Muscle layer of colon (tissue), 2 donors: ENCODE results near the gene PPP1R18.
"Not testable (repeated sequence)": the region's sequence is repeated elsewhere in the genome, so short reads cannot be mapped to it uniquely, and the experiment has no call there.

Source experiments
- H3K27ac ChIP-seq: one replicate; pipeline ENCODE4 v1.7.0; 2013; ENCODE audit warnings: low read depth, mild to moderate bottlenecking, low read length, moderate library complexity
- H3K27me3 ChIP-seq, 2 donors: one replicate each; pipeline ENCODE4 v1.7.0; 2013; ENCODE audit warnings: low read length in 2 of 2, mild to moderate bottlenecking in 2 of 2; ENCODE audit not compliant: insufficient read depth in 2 of 2, control insufficient read depth in 1 of 2
- H3K36me3 ChIP-seq: one replicate; pipeline ENCODE4 v1.7.0; 2013; ENCODE audit warnings: mild to moderate bottlenecking, low read length; ENCODE audit not compliant: insufficient read depth
- H3K4me1 ChIP-seq: one replicate; pipeline ENCODE4 v1.7.0; 2013; ENCODE audit warnings: mild to moderate bottlenecking, low read length; ENCODE audit not compliant: insufficient read depth
- H3K4me3 ChIP-seq, 2 donors: one replicate each; pipeline ENCODE4 v1.7.0; 2013; ENCODE audit warnings: low read length in 2 of 2, low read depth in 1 of 2, mild to moderate bottlenecking in 1 of 2, moderate library complexity in 1 of 2
- H3K9ac ChIP-seq: one replicate; pipeline ENCODE4 v1.7.0; 2013; ENCODE audit warnings: low read length
- H3K9me3 ChIP-seq: one replicate; pipeline ENCODE4 v1.7.0; 2013; ENCODE audit warnings: mild to moderate bottlenecking, low read length
- donor health status: abdominal sarcoma.
- donor health status: Adenocarcinoma of cecum.

The PPP1R18 gene

GRCh38 chr6:30670760-30671527 lies 15.5 kb downstream of the PPP1R18 start:
- H3K27me3 ChIP-seq = no peaks in the 10 kb centered on the region
- no peak overlapping the region for H3K9ac ChIP-seq
- no peaks in the 10 kb centered on the region for H3K9me3 ChIP-seq
- no peak overlapping the region for H3K27ac ChIP-seq
- H3K4me3 ChIP-seq = no peak overlapping the region
- H3K4me1 ChIP-seq = peaks cover 15% of the 10 kb centered on the region
- peaks cover 28% of the 10 kb centered on the region for H3K36me3 ChIP-seq

- not testable (repeated sequence) for H3K27ac ChIP-seq, H3K4me3 ChIP-seq, H3K27me3 ChIP-seq, H3K4me1 ChIP-seq, H3K9ac ChIP-seq, H3K9me3 ChIP-seq
- peaks cover 70% of the 10 kb centered on the region for H3K36me3 ChIP-seq
Measured at GRCh38 chr6:30666300-30666699, 20.1 kb downstream of the PPP1R18 start.

GRCh38 chr6:30664994-30665767 lies 21.3 kb downstream of the PPP1R18 start:
- no peaks in the 10 kb centered on the region for H3K4me1 ChIP-seq
- H3K27me3 ChIP-seq = no peaks in the 10 kb centered on the region
- H3K9me3 ChIP-seq = no peaks in the 10 kb centered on the region
- H3K36me3 ChIP-seq = peaks cover 63% of the 10 kb centered on the region
- H3K27ac ChIP-seq = no peak overlapping the region
- H3K9ac ChIP-seq = no peak overlapping the region
- no peak overlapping the region for H3K4me3 ChIP-seq

GRCh38 chr6:30657922-30658321 lies 28.5 kb downstream of the PPP1R18 start:
- H3K9ac ChIP-seq, H3K9me3 ChIP-seq, H3K4me1 ChIP-seq, H3K27me3 ChIP-seq, H3K4me3 ChIP-seq, H3K27ac ChIP-seq: not testable (repeated sequence)
- peaks cover 87% of the 10 kb centered on the region for H3K36me3 ChIP-seq

DNA sequence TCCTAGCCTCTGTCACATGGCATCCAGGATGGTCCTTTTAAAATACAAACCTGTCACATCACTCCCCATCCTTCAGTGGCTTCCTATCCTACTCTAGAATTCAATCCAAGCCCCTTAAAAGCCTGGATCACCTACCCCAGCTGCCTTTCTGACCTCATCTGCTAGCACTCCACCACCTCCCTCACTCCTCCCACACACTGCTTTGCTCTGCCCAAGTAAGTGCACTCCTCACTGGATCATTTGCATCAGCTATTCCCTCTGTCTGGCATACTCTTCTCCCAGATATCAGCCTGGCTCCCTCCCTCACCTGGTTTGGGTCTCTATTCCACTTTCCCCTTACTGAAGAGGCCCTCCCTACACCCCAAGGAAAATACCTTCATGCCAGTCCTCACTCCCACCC lies 29.0 kb downstream of the PPP1R18 start:
- H3K27ac ChIP-seq = no peak overlapping the region
- H3K36me3 ChIP-seq = peaks cover 86% of the 10 kb centered on the region
- no peaks in the 10 kb centered on the region for H3K27me3 ChIP-seq
- no peak overlapping the region for H3K4me3 ChIP-seq
- H3K4me1 ChIP-seq = no peaks in the 10 kb centered on the region
- no peak overlapping the region for H3K9ac ChIP-seq
- H3K9me3 ChIP-seq = no peaks in the 10 kb centered on the region

DNA sequence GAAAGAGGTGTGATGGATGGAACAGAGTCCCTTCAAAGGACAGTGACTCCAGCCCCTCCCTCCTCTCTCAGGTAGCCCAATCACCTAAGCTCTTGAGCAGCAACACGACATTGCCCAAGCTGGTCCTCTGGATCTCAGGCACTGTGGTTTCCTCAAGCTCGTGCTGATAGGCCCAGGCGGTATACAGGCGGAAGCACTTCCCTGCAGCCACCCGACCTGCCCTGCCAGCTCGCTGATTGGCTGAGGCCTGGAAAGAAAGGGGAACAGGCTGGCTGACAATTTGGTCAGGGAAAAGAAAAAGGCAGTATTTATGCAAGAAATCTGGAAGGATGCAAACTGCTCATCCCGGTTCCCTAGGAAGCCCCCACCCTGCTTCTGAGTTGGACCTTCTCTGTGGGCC lies 29.9 kb downstream of the PPP1R18 start:
- Histone ChIP-seq H3K9me3 (no peaks in the 10 kb centered on the region), H3K4me1 (no peaks in the 10 kb centered on the region), H3K36me3 (peaks cover 86% of the 10 kb centered on the region), H3K9ac (no peak overlapping the region), H3K27ac (no peak overlapping the region), H3K27me3 (no peaks in the 10 kb centered on the region), H3K4me3 (no peak overlapping the region)

GRCh38 chr6:30655743-30656094 lies 30.7 kb downstream of the PPP1R18 start:
- no peaks in the 10 kb centered on the region for H3K4me1 ChIP-seq
- H3K27ac ChIP-seq = no peak overlapping the region
- peaks cover 92% of the 10 kb centered on the region for H3K36me3 ChIP-seq
- no peaks in the 10 kb centered on the region for H3K27me3 ChIP-seq
- H3K9me3 ChIP-seq = no peaks in the 10 kb centered on the region
- H3K4me3 ChIP-seq = no peak overlapping the region
- H3K9ac ChIP-seq = no peak overlapping the region

GRCh38 chr6:30654798-30655742 lies 31.4 kb downstream of the PPP1R18 start:
- Histone ChIP-seq H3K9ac (no peak overlapping the region), H3K9me3 (no peaks in the 10 kb centered on the region), H3K36me3 (peaks cover 88% of the 10 kb centered on the region), H3K4me1 (no peaks in the 10 kb centered on the region), H3K27me3 (no peaks in the 10 kb centered on the region), H3K4me3 (no peak overlapping the region), H3K27ac (no peak overlapping the region)

DNA sequence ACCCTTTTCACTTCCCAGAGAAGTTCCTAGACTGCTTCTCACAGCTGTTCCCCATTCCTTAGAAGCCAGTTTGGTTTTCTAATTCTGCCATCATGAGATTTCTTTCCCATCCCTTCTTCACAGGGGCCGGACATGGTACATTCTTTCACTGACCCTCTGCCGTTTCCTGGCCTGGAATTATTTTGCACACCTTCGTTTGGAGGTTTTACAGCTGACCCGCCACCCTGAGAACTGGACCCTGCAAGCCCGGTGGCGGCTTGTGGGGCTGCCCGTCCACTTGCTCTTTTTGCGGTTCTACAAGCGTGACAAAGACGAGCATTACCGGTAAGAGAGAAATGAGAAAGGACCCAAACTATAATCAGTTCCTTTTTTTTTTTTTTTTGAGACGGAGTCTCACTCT lies 35.3 kb downstream of the PPP1R18 start:
- no peak overlapping the region for H3K27ac ChIP-seq
- H3K4me1 ChIP-seq = peaks cover 13% of the 10 kb centered on the region
- no peaks in the 10 kb centered on the region for H3K9me3 ChIP-seq
- H3K36me3 ChIP-seq = peaks cover 56% of the 10 kb centered on the region
- no peaks in the 10 kb centered on the region for H3K27me3 ChIP-seq
- H3K4me3 ChIP-seq = no peak overlapping the region
- H3K9ac ChIP-seq = no peak overlapping the region

DNA sequence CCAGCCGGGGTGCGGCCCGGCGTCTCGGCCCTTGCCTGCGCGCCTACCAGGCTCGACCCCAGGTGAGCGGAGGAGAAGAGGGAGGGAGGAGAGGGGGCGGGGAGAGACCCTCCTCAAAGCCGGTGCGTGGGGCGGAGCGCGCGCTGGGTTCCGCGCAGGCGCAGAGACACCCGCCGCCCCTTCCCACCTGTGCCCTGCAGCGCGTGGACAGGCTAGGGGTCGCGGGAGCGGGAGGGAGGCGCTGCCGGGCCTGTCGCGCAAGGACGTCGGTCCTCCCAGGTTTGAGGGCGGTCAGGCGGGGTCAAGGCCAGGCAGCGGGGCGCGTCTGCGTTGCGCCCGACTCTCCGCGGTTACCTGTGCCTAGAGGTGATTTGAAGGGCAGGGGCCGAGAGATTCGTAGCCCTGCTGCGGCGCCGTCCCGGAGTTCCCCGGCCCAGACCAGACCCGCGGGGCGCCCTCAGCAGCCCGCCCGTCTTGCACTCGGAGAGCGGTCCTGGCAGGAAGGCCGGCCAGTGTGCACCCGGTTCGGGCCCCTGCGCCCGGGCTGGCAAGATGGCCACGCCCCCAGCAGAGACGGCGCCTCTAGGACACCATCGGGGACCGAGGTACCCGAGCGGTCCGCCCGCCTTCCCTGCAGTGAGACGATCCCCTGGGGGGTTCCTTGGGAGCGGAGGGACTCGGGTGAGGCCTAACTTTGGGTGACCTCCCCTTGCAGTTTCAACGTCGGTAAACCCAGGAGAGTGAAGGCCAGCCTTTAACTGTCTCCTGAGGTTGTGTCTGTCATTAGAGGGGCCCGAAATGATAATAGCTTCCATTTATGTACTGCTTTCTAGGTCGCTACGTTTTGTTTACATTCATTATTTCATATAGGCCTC lies 39.0 kb downstream of the PPP1R18 start:
- peak overlapping the region; percentile 98 for H3K27ac ChIP-seq
- H3K4me3 ChIP-seq = peak overlapping the region; percentile 72 to 86
- H3K27me3 ChIP-seq = no peaks in the 10 kb centered on the region
- peak overlapping the region; percentile 85 for H3K9ac ChIP-seq
- no peaks in the 10 kb centered on the region for H3K9me3 ChIP-seq
- peaks cover 14% of the 10 kb centered on the region for H3K4me1 ChIP-seq
- H3K36me3 ChIP-seq = peaks cover 21% of the 10 kb centered on the region
